Coronary artery (tissue), 2 donors: ENCODE results near the gene ALG1L2.
"Not testable (repeated sequence)": the region's sequence is repeated elsewhere in the genome, so short reads cannot be mapped to it uniquely, and the experiment has no call there.

Source experiments
- DNase-seq: peaks from one replicate; pipeline ENCODE4 v3.0.0-alpha.2; 2017; ENCODE audit warnings: low spot score
- H3K27ac ChIP-seq, 2 donors: fragments of 200-600 bp; sonication (generic); one replicate each; pipeline ENCODE4 v1.5.1; 2016 to 2019
- H3K4me3 ChIP-seq: fragments of 200-600 bp; sonication (generic); 2 replicates; pipeline ENCODE4 v1.5.1; 2016; ENCODE audit warnings: mild to moderate bottlenecking, moderate library complexity
- TF ChIP-seq, protein P1 (sequence below): fragments of 200-600 bp; sonication (generic); IDR thresholded peaks from one replicate; pipeline ENCODE4 v1.5.1; 2019; ENCODE audit warnings: antibody characterized with exemption

Gene ALG1L2, protein sequence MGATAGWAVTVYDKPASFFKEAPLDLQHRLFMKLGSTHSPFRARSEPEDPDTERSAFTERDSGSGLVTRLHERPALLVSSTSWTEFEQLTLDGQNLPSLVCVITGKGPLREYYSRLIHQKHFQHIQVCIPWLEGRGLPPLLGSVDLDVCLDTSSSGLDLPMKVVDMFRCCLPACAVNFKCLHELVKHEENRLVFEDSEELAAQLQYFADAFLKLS

GRCh38 chr3:130081351-130081881, at the start of gene ALG1L2:
ALG1L2 (plus strand) TSS chr3:130081831; CDS start chr3:130082017, 186 bp downstream.
- no peak for DNase-seq
- Histone ChIP-seq H3K27ac (no peak within 1 kb of the TSS), H3K4me3 (no peak within 1 kb of the TSS)
- TF ChIP-seq, protein P1, sequence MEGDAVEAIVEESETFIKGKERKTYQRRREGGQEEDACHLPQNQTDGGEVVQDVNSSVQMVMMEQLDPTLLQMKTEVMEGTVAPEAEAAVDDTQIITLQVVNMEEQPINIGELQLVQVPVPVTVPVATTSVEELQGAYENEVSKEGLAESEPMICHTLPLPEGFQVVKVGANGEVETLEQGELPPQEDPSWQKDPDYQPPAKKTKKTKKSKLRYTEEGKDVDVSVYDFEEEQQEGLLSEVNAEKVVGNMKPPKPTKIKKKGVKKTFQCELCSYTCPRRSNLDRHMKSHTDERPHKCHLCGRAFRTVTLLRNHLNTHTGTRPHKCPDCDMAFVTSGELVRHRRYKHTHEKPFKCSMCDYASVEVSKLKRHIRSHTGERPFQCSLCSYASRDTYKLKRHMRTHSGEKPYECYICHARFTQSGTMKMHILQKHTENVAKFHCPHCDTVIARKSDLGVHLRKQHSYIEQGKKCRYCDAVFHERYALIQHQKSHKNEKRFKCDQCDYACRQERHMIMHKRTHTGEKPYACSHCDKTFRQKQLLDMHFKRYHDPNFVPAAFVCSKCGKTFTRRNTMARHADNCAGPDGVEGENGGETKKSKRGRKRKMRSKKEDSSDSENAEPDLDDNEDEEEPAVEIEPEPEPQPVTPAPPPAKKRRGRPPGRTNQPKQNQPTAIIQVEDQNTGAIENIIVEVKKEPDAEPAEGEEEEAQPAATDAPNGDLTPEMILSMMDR: no peak

DNA sequence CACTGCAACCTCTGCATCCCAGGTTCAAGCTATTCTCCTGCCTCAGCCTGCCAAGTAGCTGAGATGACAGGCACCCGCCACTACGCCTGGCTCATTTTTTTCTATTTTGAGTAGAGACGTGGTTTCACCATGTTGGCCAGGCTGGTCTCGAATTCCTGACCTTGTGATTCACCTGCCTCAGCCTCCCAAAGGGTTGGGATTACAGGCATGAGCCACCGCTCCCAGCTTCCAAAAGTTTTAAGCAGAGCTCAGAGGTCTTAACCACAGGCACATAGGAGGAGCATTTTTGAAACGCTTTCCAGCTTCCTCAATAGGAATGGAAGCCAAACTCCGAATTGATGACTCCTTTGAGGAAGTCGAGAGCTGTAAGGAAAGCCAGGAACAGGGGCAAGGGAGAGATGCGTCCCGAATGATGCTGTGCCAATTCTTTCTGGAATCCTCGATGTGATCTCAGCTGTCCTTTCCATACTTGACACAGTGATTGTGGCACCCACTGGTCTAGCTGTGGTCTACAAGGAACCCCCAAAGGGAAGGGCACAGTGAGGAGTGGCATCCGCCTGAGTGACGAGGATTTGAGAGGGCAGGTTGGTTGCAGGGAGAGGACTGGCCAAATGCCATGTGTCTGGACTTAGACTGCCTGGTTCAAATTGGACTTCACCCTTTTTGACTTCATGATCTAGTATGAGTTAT, 44.4 kb upstream of the ALG1L2 start:
- not testable (repeated sequence) for H3K4me3 ChIP-seq, DNase-seq, H3K27ac ChIP-seq

- not testable (repeated sequence) for H3K27ac ChIP-seq, DNase-seq
Observed at GRCh38 chr3:130042736-130043135, 38.9 kb upstream of the ALG1L2 start.

DNA sequence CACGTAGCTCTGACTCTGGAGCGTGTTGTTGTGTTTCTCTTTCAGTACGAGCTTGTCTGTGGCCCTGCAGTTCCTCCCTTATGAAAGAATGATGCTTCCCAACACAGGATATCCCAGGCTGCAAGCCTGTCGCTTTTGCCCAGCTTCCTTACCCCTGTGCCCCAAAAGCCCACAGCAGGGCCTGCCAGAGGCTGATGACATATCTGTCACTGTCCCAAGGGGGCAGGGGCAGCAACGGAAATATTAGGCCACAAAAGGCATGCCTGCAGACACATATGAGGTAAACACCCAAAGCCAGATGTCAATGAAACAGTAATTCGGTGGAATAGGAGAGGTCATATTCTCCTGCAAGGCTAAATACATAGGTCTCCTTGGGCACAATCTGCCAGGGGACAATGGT, 38.0 kb upstream of the ALG1L2 start:
- not testable (repeated sequence) for H3K4me3 ChIP-seq, DNase-seq, H3K27ac ChIP-seq

More at GRCh38 chr3:130042736-130043135, 38.9 kb upstream of the ALG1L2 start:
- H3K4me3 ChIP-seq: not testable (repeated sequence)

- DNase-seq: no peak
- TF ChIP-seq, protein P1: no peak
- Histone ChIP-seq H3K27ac (no peak overlapping the region), H3K4me3 (no peak overlapping the region)
Observed at GRCh38 chr3:130044370-130044769, 37.3 kb upstream of the ALG1L2 start.

GRCh38 chr3:130048726-130049125, 32.9 kb upstream of the ALG1L2 start:
- DNase-seq: no peak
- Histone ChIP-seq H3K27ac (no peak overlapping the region), H3K4me3 (no peak overlapping the region)
- TF ChIP-seq, protein P1: no peak

GRCh38 chr3:130052366-130052765, 29.3 kb upstream of the ALG1L2 start:
- DNase-seq, H3K4me3 ChIP-seq, H3K27ac ChIP-seq: not testable (repeated sequence)

- H3K4me3 ChIP-seq, DNase-seq, H3K27ac ChIP-seq: not testable (repeated sequence)
Observed at GRCh38 chr3:130052965-130053364, 28.7 kb upstream of the ALG1L2 start.

DNA sequence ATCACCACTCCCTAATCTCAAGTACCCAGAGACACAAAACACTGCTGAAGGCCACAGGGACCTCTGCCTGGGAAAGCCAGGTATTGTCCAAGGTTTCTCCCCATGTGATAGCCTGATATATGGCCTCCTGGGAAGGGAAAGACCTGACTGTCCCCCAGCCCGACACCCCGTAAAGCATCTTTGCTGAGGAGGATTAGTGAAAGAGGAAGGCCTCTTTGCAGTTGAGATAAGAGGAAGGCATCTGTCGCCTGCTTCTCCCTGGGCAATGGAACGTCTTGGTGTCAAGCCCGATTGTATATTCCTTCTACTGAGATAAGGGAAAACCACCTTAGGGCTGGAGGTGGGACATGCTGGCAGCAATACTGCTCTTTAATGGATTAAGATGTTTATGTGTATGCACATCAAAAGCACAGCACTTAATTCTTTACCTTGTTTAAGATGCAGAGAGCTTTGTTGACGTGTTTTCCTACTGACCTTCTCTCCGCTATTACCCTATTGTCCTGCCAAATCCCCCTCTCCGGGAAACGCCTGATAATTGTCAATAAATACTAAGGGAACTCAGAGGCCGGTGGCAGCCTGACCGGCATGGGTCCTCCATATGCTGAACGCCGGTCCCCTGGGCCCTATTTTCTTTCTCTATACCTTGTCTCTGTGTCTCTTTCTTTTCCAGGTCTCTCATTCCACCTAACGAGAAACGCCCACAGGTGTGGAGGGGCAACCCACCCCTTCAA, 23.9 kb upstream of the ALG1L2 start:
- not testable (repeated sequence) for H3K4me3 ChIP-seq, H3K27ac ChIP-seq, DNase-seq

- DNase-seq, H3K27ac ChIP-seq, H3K4me3 ChIP-seq: not testable (repeated sequence)
Observed at GRCh38 chr3:130058267-130058657, 23.4 kb upstream of the ALG1L2 start.

DNA sequence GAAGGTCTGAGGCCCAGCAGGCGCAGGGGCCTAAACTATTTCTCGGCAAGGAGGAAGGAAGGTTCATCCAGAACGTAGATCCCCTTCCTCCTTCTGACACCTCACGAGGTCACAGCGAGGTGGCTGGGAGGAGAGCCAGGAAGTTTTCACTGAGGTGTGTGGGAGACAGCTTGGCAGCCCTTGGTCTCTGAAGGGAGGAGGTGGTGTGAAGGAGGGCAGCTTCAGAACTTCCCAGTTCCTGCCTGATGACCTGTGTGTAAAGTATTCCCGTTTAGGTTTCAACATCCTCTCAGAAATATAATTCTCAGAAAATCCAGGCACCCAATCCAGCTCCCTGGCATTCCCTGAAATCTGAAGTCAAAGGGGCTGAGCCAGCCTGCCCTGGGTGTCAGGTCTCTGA, 22.9 kb upstream of the ALG1L2 start:
- not testable (repeated sequence) for H3K27ac ChIP-seq, DNase-seq, H3K4me3 ChIP-seq

DNA sequence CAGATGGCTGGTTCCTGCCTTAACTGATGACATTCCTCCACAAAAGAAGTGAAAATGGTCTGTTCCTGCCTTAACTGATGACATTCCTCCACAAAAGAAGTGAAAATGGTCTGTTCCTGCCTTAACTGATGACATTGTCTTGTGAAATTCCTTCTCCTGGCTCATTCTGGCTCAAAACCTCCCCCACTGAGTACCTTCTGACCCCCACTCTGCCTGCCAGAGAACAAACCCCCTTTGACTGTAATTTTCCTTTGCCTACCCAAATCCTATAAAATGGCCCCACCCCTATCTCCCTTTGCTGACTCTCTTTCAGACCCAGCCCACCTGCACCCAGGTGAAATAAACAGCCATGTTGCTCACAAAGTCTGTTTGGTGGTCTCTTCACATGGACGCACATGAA, 22.5 kb upstream of the ALG1L2 start:
- not testable (repeated sequence) for H3K27ac ChIP-seq, H3K4me3 ChIP-seq, DNase-seq
